SK-N-MC (cell line): Measurements from ENCODE around the gene HOXC9.

ENCODE experiments used
- FOXP2 ChIP-seq: optimal IDR thresholded peaks from 2 replicates; pipeline ENCODE3; 2011; ENCODE audit warnings: mild to moderate bottlenecking, moderate library complexity; ENCODE audit not compliant: insufficient read depth; ENCODE audit errors: extremely low read length, control extremely low read depth
- POLR2AphosphoS5 ChIP-seq: IDR thresholded peaks from 2 replicates; pipeline ENCODE4 v1.6.1; 2012; ENCODE audit warnings: mild to moderate bottlenecking, low read depth, low read length, borderline replicate concordance

- TF ChIP-seq FOXP2 (no peak), POLR2AphosphoS5 (no peak)
These were observed 39.0 kb downstream of the HOXC9 start for GRCh38 chr12:54038871-54039414.
